HCT116 (cell line): ENCODE measurements around the gene DMBT1. TPM values are rescaled to one million over a fixed set of nuclear protein-coding genes. Genes with fewer than 3 reads are reported as not detected.

ENCODE experiments used
- ATAC-seq: fragments of 200-7000 bp; cut with Tn5 transposase; 2 replicates; pipeline ENCODE4 v1.9.1; 2020; ENCODE audit warnings: mild to moderate bottlenecking, moderate library complexity
- BruUV-seq: library from RNA; stranded (reverse); fragments of 400-500 nt; replicated peaks from 2 replicates; lab custom pipeline; 2021; lab: Mats Ljungman, UMichigan
- CTCF ChIA-PET: fragments of 300-600 bp; sonication (Branson Sonifier 250); formaldehyde crosslinking; loops from one replicate; lab custom pipeline; 2021; ENCODE audit warnings: antibody characterized with exemption; lab: Charles Lee
- POLR2A ChIA-PET: fragments of 300-600, 350-600 bp; sonication (Branson Sonifier 250); formaldehyde crosslinking; loops from one replicate; lab custom pipeline; 2021; ENCODE audit warnings: antibody characterized with exemption; lab: Charles Lee
- RAD21 ChIA-PET, 2 experiments: fragments of 300-600 bp; sonication (Branson Sonifier 250); formaldehyde crosslinking; loops; one replicate each; lab custom pipeline; 2023; ENCODE audit warnings: low total read pairs in 2 of 2; ENCODE audit not compliant: uncharacterized antibody in 2 of 2, unreplicated experiment in 2 of 2, low non-redundant PET in 1 of 2; lab: Charles Lee
- DNase-seq: peaks from one replicate; pipeline ENCODE4 v3.0.0-alpha.2; 2010; ENCODE audit warnings: low read depth, low spot score
- H2AFZ ChIP-seq: fragments of 200-600 bp; shearing (Covaris generic), sonication (generic); 2 replicates; pipeline ENCODE4 v1.6.1; 2017; ENCODE audit warnings: low read depth, mixed run types, mixed read lengths, antibody characterized with exemption, low read length; ENCODE audit not compliant: poor library complexity, severe bottlenecking
- H3K27ac ChIP-seq: 2 replicates; pipeline ENCODE4 v1.5.1; 2012; ENCODE audit warnings: low read depth, low read length
- H3K27me3 ChIP-seq: fragments of 200-600 bp; sonication (generic); 2 replicates; pipeline ENCODE4 v1.6.1; 2016; ENCODE audit warnings: mixed run types, low read length, mixed read lengths; ENCODE audit not compliant: insufficient read depth
- H3K36me3 ChIP-seq, 2 experiments: fragments of 200-500 bp in 1 of 2; fragments of 200-600 bp in 1 of 2; sonication (Bioruptor generic) in 1 of 2; sonication (generic) in 1 of 2; 2 replicates each; pipeline versions ENCODE4 v1.5.1 to v1.6.1; 2014 to 2016; ENCODE audit warnings: low read length in 2 of 2, inconsistent platforms in 1 of 2, mixed read lengths in 1 of 2, mixed run types in 1 of 2; ENCODE audit not compliant: insufficient read depth in 2 of 2, control insufficient read depth in 1 of 2
- H3K4me1 ChIP-seq, 2 experiments: fragments of 200-600 bp in 1 of 2; sonication (generic) in 1 of 2; 2 replicates each; pipeline versions ENCODE4 v1.5.1 to v1.6.1; 2012 to 2017; ENCODE audit warnings: low read length in 2 of 2, inconsistent platforms in 1 of 2, mild to moderate bottlenecking in 1 of 2, mixed read lengths in 1 of 2, mixed run types in 1 of 2, moderate library complexity in 1 of 2; ENCODE audit not compliant: insufficient read depth in 2 of 2, control insufficient read depth in 1 of 2
- H3K4me2 ChIP-seq: fragments of 200-600 bp; sonication (generic); 2 replicates; pipeline ENCODE4 v1.6.1; 2017; ENCODE audit warnings: mixed run types, low read length, mixed read lengths
- H3K4me3 ChIP-seq, 2 experiments: fragments of 200-600 bp in 1 of 2; sonication (generic) in 1 of 2; replicated peaks in 1 of 2; 2 replicates each; pipeline ENCODE4 v1.5.1; 2011 to 2016; ENCODE audit warnings: low read length in 2 of 2, control low read depth in 1 of 2, low read depth in 1 of 2, mild to moderate bottlenecking in 1 of 2, mixed read lengths in 1 of 2, mixed run types in 1 of 2
- H3K79me2 ChIP-seq: fragments of 200-600 bp; sonication (generic); 2 replicates; pipeline ENCODE4 v1.6.1; 2017; ENCODE audit warnings: mild to moderate bottlenecking, mixed run types, low read length, moderate library complexity, mixed read lengths; ENCODE audit not compliant: insufficient read depth
- H3K9ac ChIP-seq: fragments of 200-600 bp; sonication (generic); 2 replicates; pipeline ENCODE4 v1.6.1; 2016; ENCODE audit warnings: low read length, mixed read lengths
- H3K9me2 ChIP-seq: fragments of 200-600 bp; sonication (generic), shearing (Covaris generic); 2 replicates; pipeline ENCODE4 v1.6.1; 2017; ENCODE audit warnings: mixed run types, mild to moderate bottlenecking, moderate library complexity; ENCODE audit not compliant: insufficient read depth
- H3K9me3 ChIP-seq, 2 experiments: fragments of 200-500 bp in 1 of 2; fragments of 200-600 bp in 1 of 2; sonication (Bioruptor generic) in 1 of 2; sonication (generic) in 1 of 2; 2 replicates each; pipeline ENCODE4 v1.6.1; 2014 to 2017; ENCODE audit warnings: low read length in 2 of 2, mixed read lengths in 2 of 2, inconsistent platforms in 1 of 2, low read depth in 1 of 2, mild to moderate bottlenecking in 1 of 2, mixed run types in 1 of 2, moderate library complexity in 1 of 2; ENCODE audit not compliant: control insufficient read depth in 1 of 2, insufficient read depth in 1 of 2
- H4K20me1 ChIP-seq: fragments of 200-600 bp; sonication (generic), shearing (Covaris generic); 2 replicates; pipeline ENCODE4 v1.6.1; 2017; ENCODE audit warnings: mixed run types, mild to moderate bottlenecking, moderate library complexity; ENCODE audit not compliant: insufficient read depth
- CBX3 ChIP-seq: IDR thresholded peaks from 2 replicates; pipeline ENCODE4 v1.6.1; 2012; ENCODE audit warnings: low read depth
- ELF1 ChIP-seq: IDR thresholded peaks from 2 replicates; pipeline ENCODE4 v1.6.1; 2012; ENCODE audit warnings: low read depth, borderline replicate concordance
- EZH2phosphoT487 ChIP-seq: fragments of 200-600 bp; IDR thresholded peaks from 2 replicates; pipeline ENCODE4 v1.6.1; 2018; ENCODE audit warnings: antibody characterized with exemption, borderline replicate concordance
- MAX ChIP-seq: IDR thresholded peaks from 2 replicates; pipeline ENCODE4 v1.6.1; 2012
- POLR2A ChIP-seq: IDR thresholded peaks from 2 replicates; pipeline ENCODE4 v1.7.0; 2011; ENCODE audit warnings: borderline replicate concordance; ENCODE audit not compliant: insufficient read depth, insufficient read length; ENCODE audit errors: extremely low read depth
- POLR2AphosphoS5 ChIP-seq: IDR thresholded peaks from 2 replicates; pipeline ENCODE4 v1.6.1; 2011; ENCODE audit warnings: mild to moderate bottlenecking, low read depth, low read length, moderate library complexity
- RAD21 ChIP-seq: IDR thresholded peaks from 2 replicates; pipeline ENCODE4 v1.6.1; 2012; ENCODE audit warnings: low read depth, mild to moderate bottlenecking
- REST ChIP-seq: IDR thresholded peaks from 2 replicates; pipeline ENCODE4 v1.6.1; 2012; ENCODE audit warnings: low read depth
- SIN3A ChIP-seq: IDR thresholded peaks from 2 replicates; pipeline ENCODE4 v1.6.1; 2012; ENCODE audit warnings: low read depth
- SP1 ChIP-seq: IDR thresholded peaks from 2 replicates; pipeline ENCODE4 v1.6.1; 2012; ENCODE audit warnings: low read depth
- TCF7L2 ChIP-seq: IDR thresholded peaks from 2 replicates; pipeline ENCODE4 v1.7.0; 2011; ENCODE audit warnings: borderline replicate concordance, inconsistent platforms; ENCODE audit not compliant: insufficient read depth, insufficient read length; ENCODE audit errors: extremely low read depth
- YY1 ChIP-seq: IDR thresholded peaks from 2 replicates; pipeline ENCODE4 v1.6.1; 2011; ENCODE audit warnings: low read length, low read depth, moderate library complexity, mild to moderate bottlenecking; ENCODE audit not compliant: insufficient replicate concordance; ENCODE audit errors: extremely low read depth
- ZFX ChIP-seq: fragments of 450-650 bp; IDR thresholded peaks from 2 replicates; pipeline ENCODE4 v1.6.1; 2017
- ZNF274 ChIP-seq: fragments of 200-500 bp; sonication (Bioruptor generic); IDR thresholded peaks from 2 replicates; pipeline ENCODE4 v1.6.1; 2014; ENCODE audit warnings: mild to moderate bottlenecking, low read depth, low read length, inconsistent platforms
- intact Hi-C: fragments of 100-400 bp; cut with micrococcal nuclease; formaldehyde crosslinking; loops from 2 replicates; pipeline ENCODE4 v1.10.0; 2022
- total RNA-seq: library from RNA; stranded (reverse); gene quantifications from one replicate; pipeline ENCODE4 v1.2.1, GENCODE V29; 2021; ENCODE audit not compliant: unreplicated experiment

DMBT1 gene
- total RNA-seq, 1 experiment from 2014 or later: 0.17 TPM

GRCh38 chr10:122665329-122665860, 104.8 kb downstream of the DMBT1 start (continued):
- TF ChIP-seq REST: no peak
- TF ChIP-seq POLR2A: no peak
- TF ChIP-seq POLR2AphosphoS5: no peak
- no peak for TF ChIP-seq TCF7L2

- TF ChIP-seq YY1 (no peak), ZNF274 (no peak), POLR2AphosphoS5 (no peak), ZFX (no peak; the same call in 1 of the 2 replicates), SP1 (no peak), SIN3A (no peak), EZH2phosphoT487 (no peak), CBX3 (no peak), MAX (no peak), ELF1 (no peak), RAD21 (no peak), TCF7L2 (no peak)
- TF ChIP-seq, all 23 proteins: peak for 0
- Histone ChIP-seq H3K79me2 (no peaks in the 10 kb centered on the region), H4K20me1 (no peaks in the 10 kb centered on the region), H3K4me3 (no peak overlapping the region), H3K4me1 (no peaks in the 10 kb centered on the region), H3K9me3 (no peaks in the 10 kb centered on the region), H3K27me3 (peaks cover 85% of the 10 kb centered on the region), H3K4me2 (no peak overlapping the region), H3K27ac (no peak overlapping the region), H3K9ac (no peak overlapping the region), H3K36me3 (no peaks in the 10 kb centered on the region), H3K9me2 (no peaks in the 10 kb centered on the region), H2AFZ (no peak overlapping the region)
- ChIA-PET CTCF (no interaction called here), POLR2A (no interaction called here), RAD21 (no interaction called here)
- intact Hi-C loops: no loop called here
- BruUV-seq: no TSS peak
- no peak for ATAC-seq
- no peak for DNase-seq
Observed at GRCh38 chr10:122665946-122666345, 105.4 kb downstream of the DMBT1 start.
